Glutamatergic neuron (in vitro differentiated cells): ENCODE measurements around the gene RALGPS2. TPM values are rescaled to one million over a fixed set of nuclear protein-coding genes. Genes with fewer than 3 reads are reported as not detected.

Experiments
- DNase-seq: peaks from one replicate; pipeline ENCODE4 v3.0.0; 2022
- H3K27ac Mint-ChIP-seq: one replicate; pipeline ENCODE4 v1.8.0; 2020; ENCODE audit warnings: mild to moderate bottlenecking, mixed read lengths, inconsistent platforms; ENCODE audit not compliant: unreplicated experiment
- H3K27me3 Mint-ChIP-seq: one replicate; pipeline ENCODE4 v1.8.0; 2020; ENCODE audit warnings: mild to moderate bottlenecking, moderate library complexity, mixed read lengths, inconsistent platforms; ENCODE audit not compliant: unreplicated experiment
- H3K36me3 Mint-ChIP-seq: one replicate; pipeline ENCODE4 v1.8.0; 2020; ENCODE audit warnings: mild to moderate bottlenecking, mixed read lengths, inconsistent platforms; ENCODE audit not compliant: unreplicated experiment
- H3K4me1 Mint-ChIP-seq: one replicate; pipeline ENCODE4 v1.8.0; 2020; ENCODE audit warnings: mild to moderate bottlenecking, low read depth, mixed read lengths, inconsistent platforms; ENCODE audit not compliant: unreplicated experiment
- H3K4me3 Mint-ChIP-seq: one replicate; pipeline ENCODE4 v1.8.0; 2020; ENCODE audit warnings: mild to moderate bottlenecking, mixed read lengths, inconsistent platforms; ENCODE audit not compliant: unreplicated experiment
- H3K9me3 Mint-ChIP-seq: one replicate; pipeline ENCODE4 v1.8.0; 2020; ENCODE audit warnings: mild to moderate bottlenecking, moderate library complexity, mixed read lengths, inconsistent platforms; ENCODE audit not compliant: unreplicated experiment
- CTCF ChIP-seq: fragments of 200-600 bp; sonication (generic); IDR thresholded peaks from one replicate; pipeline ENCODE4 v1.5.0; 2021; ENCODE audit not compliant: partially characterized antibody, unreplicated experiment
- total RNA-seq: library from RNA; stranded (reverse); fragmentation: NEBNext Ultra II Directional; extraction: Animal tissue kit (Norgen Biotek cat#: 25700); gene quantifications from one replicate; pipeline ENCODE4 v1.2.1, GENCODE V29; 2021; ENCODE audit not compliant: unreplicated experiment

The RALGPS2 gene
- total RNA-seq, 1 donor from 2014 or later = 17.9 TPM

- Mint-ChIP-seq H3K9me3 (peaks cover 2% of the 10 kb centered on the region), H3K36me3 (peaks cover 7% of the 10 kb centered on the region), H3K27me3 (no peaks in the 10 kb centered on the region), H3K4me1 (no peaks in the 10 kb centered on the region), H3K27ac (no peak overlapping the region), H3K4me3 (no peak overlapping the region)
- no peak for DNase-seq
- TF ChIP-seq CTCF = no peak
These were observed 47.9 kb downstream of the RALGPS2 start for GRCh38 chr1:178772952-178773351.

- H3K4me1 Mint-ChIP-seq = no peaks in the 10 kb centered on the region
- peak; percentile 63 for TF ChIP-seq CTCF
These were observed 49.2 kb downstream of the RALGPS2 start for GRCh38 chr1:178774263-178774662.

GRCh38 chr1:178776553-178776952 is 51.5 kb downstream of the RALGPS2 start:
- no peak for DNase-seq
- H3K27ac Mint-ChIP-seq = no peak overlapping the region
- no peaks in the 10 kb centered on the region for H3K36me3 Mint-ChIP-seq
- TF ChIP-seq CTCF = no peak
- H3K4me3 Mint-ChIP-seq = no peak overlapping the region
- H3K9me3 Mint-ChIP-seq = peaks cover 2% of the 10 kb centered on the region
- no peaks in the 10 kb centered on the region for H3K4me1 Mint-ChIP-seq
- H3K27me3 Mint-ChIP-seq = no peaks in the 10 kb centered on the region

More at GRCh38 chr1:178774263-178774662, 49.2 kb downstream of the RALGPS2 start:
- H3K4me3 Mint-ChIP-seq = no peak overlapping the region
- H3K36me3 Mint-ChIP-seq = no peaks in the 10 kb centered on the region
- no peak overlapping the region for H3K27ac Mint-ChIP-seq
- DNase-seq = no peak
- H3K9me3 Mint-ChIP-seq = peaks cover 2% of the 10 kb centered on the region
- no peaks in the 10 kb centered on the region for H3K27me3 Mint-ChIP-seq

- Mint-ChIP-seq H3K27me3 (no peaks in the 10 kb centered on the region), H3K9me3 (peaks cover 2% of the 10 kb centered on the region), H3K36me3 (no peaks in the 10 kb centered on the region), H3K4me3 (no peak overlapping the region), H3K4me1 (peaks cover 4% of the 10 kb centered on the region), H3K27ac (no peak overlapping the region)
- no peak for DNase-seq
- TF ChIP-seq CTCF = no peak
These were observed 56.7 kb downstream of the RALGPS2 start for GRCh38 chr1:178781533-178782330.

- H3K36me3 Mint-ChIP-seq = no peaks in the 10 kb centered on the region
- H3K4me3 Mint-ChIP-seq = no peak overlapping the region
These were observed 59.1 kb downstream of the RALGPS2 start for GRCh38 chr1:178784131-178784536.

More at GRCh38 chr1:178784131-178784536, 59.1 kb downstream of the RALGPS2 start:
- H3K4me1 Mint-ChIP-seq = peaks cover 4% of the 10 kb centered on the region
- DNase-seq = no peak
- TF ChIP-seq CTCF = no peak
- H3K27me3 Mint-ChIP-seq = no peaks in the 10 kb centered on the region
- no peak overlapping the region for H3K27ac Mint-ChIP-seq
- H3K9me3 Mint-ChIP-seq = no peaks in the 10 kb centered on the region
